GM12865 (cell line): ENCODE results near the gene IRS2.

Source experiments
- DNase-seq: peaks from one replicate; pipeline ENCODE4 v3.0.0; 2010; ENCODE audit warnings: low read depth
- H3K4me3 ChIP-seq: 2 replicates; pipeline ENCODE4 v1.5.1; 2011; ENCODE audit warnings: mild to moderate bottlenecking, low read depth, low read length, control low read depth
- TF ChIP-seq, protein P1 (sequence below): IDR thresholded peaks from 2 replicates; pipeline ENCODE4 v1.5.1; 2011; ENCODE audit warnings: low read length, control low read depth, low read depth, inconsistent platforms; ENCODE audit not compliant: insufficient read depth; ENCODE audit errors: missing control alignments

IRS2 gene

GRCh38 chr13:109741966-109742365 is 44.4 kb downstream of the IRS2 start:
- no peak overlapping the region for H3K4me3 ChIP-seq
- TF ChIP-seq, protein P1, sequence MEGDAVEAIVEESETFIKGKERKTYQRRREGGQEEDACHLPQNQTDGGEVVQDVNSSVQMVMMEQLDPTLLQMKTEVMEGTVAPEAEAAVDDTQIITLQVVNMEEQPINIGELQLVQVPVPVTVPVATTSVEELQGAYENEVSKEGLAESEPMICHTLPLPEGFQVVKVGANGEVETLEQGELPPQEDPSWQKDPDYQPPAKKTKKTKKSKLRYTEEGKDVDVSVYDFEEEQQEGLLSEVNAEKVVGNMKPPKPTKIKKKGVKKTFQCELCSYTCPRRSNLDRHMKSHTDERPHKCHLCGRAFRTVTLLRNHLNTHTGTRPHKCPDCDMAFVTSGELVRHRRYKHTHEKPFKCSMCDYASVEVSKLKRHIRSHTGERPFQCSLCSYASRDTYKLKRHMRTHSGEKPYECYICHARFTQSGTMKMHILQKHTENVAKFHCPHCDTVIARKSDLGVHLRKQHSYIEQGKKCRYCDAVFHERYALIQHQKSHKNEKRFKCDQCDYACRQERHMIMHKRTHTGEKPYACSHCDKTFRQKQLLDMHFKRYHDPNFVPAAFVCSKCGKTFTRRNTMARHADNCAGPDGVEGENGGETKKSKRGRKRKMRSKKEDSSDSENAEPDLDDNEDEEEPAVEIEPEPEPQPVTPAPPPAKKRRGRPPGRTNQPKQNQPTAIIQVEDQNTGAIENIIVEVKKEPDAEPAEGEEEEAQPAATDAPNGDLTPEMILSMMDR, result no peak
- no peak for DNase-seq

DNA sequence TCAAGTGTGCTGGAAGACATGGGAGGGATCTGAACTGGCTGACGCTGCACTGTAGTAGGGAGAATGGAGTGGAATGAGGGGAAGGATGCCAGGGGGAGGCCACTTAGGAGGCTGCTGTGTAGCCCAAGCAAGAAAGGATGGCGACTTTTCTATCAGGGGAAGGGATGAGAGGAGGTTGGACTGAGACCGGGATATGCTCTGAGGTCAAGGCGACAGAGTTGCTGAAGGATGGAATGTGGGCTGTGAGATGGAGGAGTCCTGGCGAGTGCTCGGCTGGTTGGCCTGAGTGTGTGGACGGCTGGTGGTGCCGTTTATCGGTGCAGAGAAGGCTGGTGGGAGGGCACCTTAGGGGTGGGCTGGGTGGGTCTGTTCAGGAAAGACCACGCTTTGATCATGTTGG is 45.7 kb downstream of the IRS2 start:
- TF ChIP-seq, protein P1, result no peak
- no peak for DNase-seq

DNA sequence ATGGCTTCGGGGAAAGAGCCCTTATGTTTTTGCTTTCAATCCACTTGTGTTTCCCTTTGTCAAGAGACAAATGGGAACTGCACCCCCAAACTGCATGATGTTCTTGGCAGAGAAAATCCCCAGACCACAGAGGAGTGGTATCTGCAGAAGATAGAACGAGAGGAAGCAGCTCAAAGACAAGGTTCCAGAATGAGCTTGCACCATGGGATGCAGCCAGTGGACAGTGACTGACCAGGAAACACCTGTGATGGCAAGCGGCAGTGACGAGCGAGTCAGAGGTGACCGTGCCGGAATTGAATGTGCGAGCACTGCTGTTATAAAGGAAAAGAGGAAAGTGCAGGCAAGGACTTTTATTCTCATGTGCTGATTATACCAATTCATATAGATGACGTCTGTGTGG is 46.3 kb downstream of the IRS2 start:
- DNase-seq, result no peak
- TF ChIP-seq, protein P1, result no peak
- H3K4me3 ChIP-seq, result no peak overlapping the region

More for the DNA sequence above, 45.7 kb downstream of the IRS2 start:
- H3K4me3 ChIP-seq, result no peak overlapping the region

DNA sequence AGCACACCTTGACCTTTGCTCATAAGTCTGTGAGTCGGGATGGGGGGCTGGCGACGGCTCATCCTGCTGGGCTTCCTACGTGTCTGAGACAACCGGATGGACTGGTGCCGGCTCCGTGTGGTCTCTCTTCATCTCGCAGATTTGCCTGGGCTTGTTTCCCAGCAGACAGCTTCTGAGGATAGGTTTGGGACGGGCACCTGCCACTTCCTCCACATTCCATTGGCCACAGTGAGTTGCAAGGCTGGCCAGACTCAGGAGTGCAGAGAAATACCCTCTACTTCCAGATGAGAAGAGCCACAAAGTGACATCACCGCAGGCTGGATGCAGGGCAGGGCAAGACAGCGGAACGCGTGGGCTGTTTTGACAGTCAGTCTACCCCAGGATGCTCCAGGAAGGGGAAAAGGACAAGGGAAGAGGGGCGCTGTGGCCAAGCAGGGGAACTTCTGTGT is 48.1 kb downstream of the IRS2 start:
- H3K4me3 ChIP-seq, result no peak overlapping the region
- no peak for DNase-seq
- TF ChIP-seq, protein P1, result no peak

DNA sequence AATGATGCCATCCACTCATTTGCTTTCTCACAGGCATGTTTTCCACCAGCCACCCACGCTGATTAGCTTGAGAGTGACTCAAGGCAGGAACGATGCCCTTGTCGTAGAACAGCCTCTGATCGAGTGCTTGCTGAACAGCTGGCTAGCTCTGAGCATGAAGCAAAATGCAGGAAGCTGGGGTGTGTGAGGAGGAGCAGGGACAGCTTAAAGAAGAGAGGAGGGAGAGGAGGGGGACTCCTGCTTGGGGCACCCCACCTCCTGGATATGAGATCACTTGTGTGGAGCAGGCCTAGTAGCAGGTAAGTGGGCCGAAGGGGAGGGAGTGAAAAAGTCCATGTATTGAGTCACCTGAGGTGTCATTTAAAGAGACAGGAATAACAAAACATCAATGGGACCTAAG is 48.8 kb downstream of the IRS2 start:
- H3K4me3 ChIP-seq, result no peak overlapping the region
- TF ChIP-seq, protein P1, result no peak
- no peak for DNase-seq

- TF ChIP-seq, protein P1, result no peak
- H3K4me3 ChIP-seq, result no peak overlapping the region
- no peak for DNase-seq
Observed at GRCh38 chr13:109737046-109737573, 49.3 kb downstream of the IRS2 start.

DNA sequence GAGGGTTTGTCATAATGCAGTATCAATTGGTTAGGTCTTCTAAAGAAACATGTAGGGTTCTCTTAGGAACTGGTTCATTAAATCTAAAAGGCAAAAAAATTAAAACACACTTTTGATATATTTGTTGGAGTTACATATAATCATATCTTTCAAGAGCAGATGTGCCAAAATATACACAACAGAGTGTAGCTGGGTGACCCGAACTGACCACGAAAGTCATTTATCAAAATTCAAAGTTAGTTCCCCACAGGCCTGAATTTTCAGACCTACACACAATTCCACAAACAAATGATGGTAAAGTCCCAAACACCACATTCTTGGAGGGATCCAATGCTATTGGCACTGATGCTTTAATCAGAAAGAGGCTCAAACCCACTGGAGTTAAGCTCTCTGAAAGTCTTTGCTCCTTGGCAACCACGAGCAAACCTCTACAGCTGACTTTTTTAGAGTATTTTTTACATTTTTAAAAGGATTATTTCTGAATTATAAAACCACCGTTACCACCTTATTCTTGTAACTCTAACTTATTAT is 50.9 kb downstream of the IRS2 start:
- TF ChIP-seq, protein P1, result no peak
- no peak for DNase-seq
- no peak overlapping the region for H3K4me3 ChIP-seq
